MM.1S (cell line): ENCODE data around the gene IL3.

Experiments used
- CTCF ChIP-seq: fragments of 300-600 bp; sonication (generic); IDR thresholded peaks from 2 replicates; pipeline ENCODE4 v1.5.1; 2016; ENCODE audit warnings: antibody characterized with exemption, low read length, mixed read lengths
- EZH2 ChIP-seq: fragments of 300-600 bp; sonication (generic); optimal IDR thresholded peaks from 2 replicates; pipeline ENCODE3; 2017; ENCODE audit warnings: low read depth, mild to moderate bottlenecking, antibody characterized with exemption, low read length, mixed read lengths
- EZH2phosphoT487 ChIP-seq: fragments of 300-600 bp; sonication (generic); IDR thresholded peaks from 2 replicates; pipeline ENCODE4 v1.6.1; 2018; ENCODE audit warnings: antibody characterized with exemption, low read length

DNA sequence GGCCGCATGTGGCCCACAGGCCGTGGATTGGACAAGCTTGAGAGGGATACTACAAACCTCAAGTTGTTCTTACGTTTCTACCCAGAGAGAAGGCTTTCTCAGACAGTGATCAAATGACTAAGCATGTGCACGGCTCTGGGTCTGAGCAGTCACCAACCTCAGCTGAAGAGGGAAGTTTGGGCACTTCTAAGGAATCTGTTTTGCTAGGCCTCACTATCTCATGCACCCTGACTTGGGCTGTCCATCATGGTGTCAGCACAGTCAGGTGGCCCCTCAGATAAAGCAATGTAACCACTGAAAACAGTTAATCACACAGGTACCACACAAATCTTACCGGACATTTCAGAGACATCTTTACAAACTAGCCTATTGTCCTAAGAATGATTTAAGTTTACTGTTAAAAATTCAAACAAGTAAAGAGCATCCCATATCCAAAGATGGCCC is 37.7 kb downstream of the IL3 start:
- TF ChIP-seq CTCF (no peak), EZH2 (no peak), EZH2phosphoT487 (no peak)
